Mesenchymal stem cell (in vitro differentiated cells and primary cell): Measurements from ENCODE around the gene ZNF329.
A peak's percentile ranks its signal among the peaks of the same experiment; 100 is the strongest.
"Not testable (repeated sequence)": the region's sequence is repeated elsewhere in the genome, so short reads cannot be mapped to it uniquely, and the experiment has no call there.

Experiments used
- DNase-seq: peaks from one replicate; pipeline ENCODE4 v3.0.0-alpha.2; 2013
- H2AFZ ChIP-seq: one replicate; pipeline ENCODE4 v1.6.1; 2013; ENCODE audit warnings: low read depth, mild to moderate bottlenecking, control low read depth, inconsistent platforms, low read length, moderate library complexity
- H2AK5ac ChIP-seq: 2 replicates; pipeline ENCODE4 v1.6.1; 2013; ENCODE audit warnings: low read length, moderate library complexity, mild to moderate bottlenecking, inconsistent platforms; ENCODE audit not compliant: severe bottlenecking
- H2BK120ac ChIP-seq: one replicate; pipeline ENCODE4 v1.6.1; 2013; ENCODE audit warnings: low read depth, mild to moderate bottlenecking, inconsistent platforms, low read length, moderate library complexity
- H2BK12ac ChIP-seq, 2 experiments: one replicate each; pipeline ENCODE4 v1.6.1; 2013; ENCODE audit warnings: inconsistent platforms in 2 of 2, low read length in 2 of 2, mild to moderate bottlenecking in 2 of 2, moderate library complexity in 2 of 2, control low read depth in 1 of 2
- H2BK15ac ChIP-seq: one replicate; pipeline ENCODE4 v1.6.1; 2013; ENCODE audit warnings: mild to moderate bottlenecking, low read depth, inconsistent platforms; ENCODE audit not compliant: poor library complexity, severe bottlenecking
- H2BK5ac ChIP-seq: 2 replicates; pipeline ENCODE4 v1.6.1; 2013; ENCODE audit warnings: low read depth, mild to moderate bottlenecking, low read length, control low read depth, inconsistent platforms; ENCODE audit not compliant: poor library complexity, severe bottlenecking
- H3K14ac ChIP-seq, 2 experiments: one replicate each; pipeline ENCODE4 v1.6.1; 2013; ENCODE audit warnings: inconsistent platforms in 2 of 2, low read length in 2 of 2, control low read depth in 1 of 2, mild to moderate bottlenecking in 1 of 2, moderate library complexity in 1 of 2
- H3K18ac ChIP-seq, 2 experiments: one replicate each; pipeline ENCODE4 v1.6.1; 2013; ENCODE audit warnings: inconsistent platforms in 2 of 2, low read length in 2 of 2, control low read depth in 1 of 2, low read depth in 1 of 2, mild to moderate bottlenecking in 1 of 2
- H3K23ac ChIP-seq, 2 experiments: one replicate each; pipeline ENCODE4 v1.6.1; 2013; ENCODE audit warnings: inconsistent platforms in 2 of 2, low read length in 2 of 2, mild to moderate bottlenecking in 2 of 2, moderate library complexity in 2 of 2, control low read depth in 1 of 2
- H3K27ac ChIP-seq: 2 replicates; pipeline ENCODE4 v1.5.1; 2013; ENCODE audit warnings: mild to moderate bottlenecking, moderate library complexity, low read length, control low read depth, inconsistent platforms; ENCODE audit not compliant: poor library complexity, severe bottlenecking
- H3K27me3 ChIP-seq, 2 experiments: 2 replicates each; pipeline versions ENCODE4 v1.6.1 to v1.7.0; 2013; ENCODE audit warnings: low read length in 2 of 2, mild to moderate bottlenecking in 2 of 2, moderate library complexity in 2 of 2, control low read depth in 1 of 2, inconsistent platforms in 1 of 2; ENCODE audit not compliant: control insufficient read depth in 1 of 2, insufficient read depth in 1 of 2
- H3K36me3 ChIP-seq, 2 experiments: 2 replicates each; pipeline versions ENCODE4 v1.6.1 to v1.7.0; 2013; ENCODE audit warnings: low read length in 2 of 2, control low read depth in 1 of 2, inconsistent platforms in 1 of 2, low read depth in 1 of 2, mild to moderate bottlenecking in 1 of 2; ENCODE audit not compliant: insufficient read depth in 2 of 2, control insufficient read depth in 1 of 2
- H3K4ac ChIP-seq, 2 experiments: one replicate each; pipeline ENCODE4 v1.6.1; 2013; ENCODE audit warnings: inconsistent platforms in 2 of 2, low read length in 2 of 2, mild to moderate bottlenecking in 2 of 2, moderate library complexity in 2 of 2, control low read depth in 1 of 2, low read depth in 1 of 2
- H3K4me1 ChIP-seq: 2 replicates; pipeline ENCODE4 v1.6.1; 2013; ENCODE audit warnings: low read depth, low read length, control low read depth; ENCODE audit not compliant: control insufficient read depth, insufficient read depth
- H3K4me2 ChIP-seq: 2 replicates; pipeline ENCODE4 v1.6.1; 2013; ENCODE audit warnings: low read length, mild to moderate bottlenecking, inconsistent platforms; ENCODE audit not compliant: poor library complexity, severe bottlenecking
- H3K4me3 ChIP-seq, 2 experiments: 2 replicates each; pipeline versions ENCODE4 v1.5.1 to v1.7.0; 2013; ENCODE audit warnings: low read length in 2 of 2, mild to moderate bottlenecking in 2 of 2, control low read depth in 1 of 2, low read depth in 1 of 2; ENCODE audit not compliant: insufficient read depth in 1 of 2
- H3K79me1 ChIP-seq: replicated peaks from 2 replicates; pipeline ENCODE4 v1.6.1; 2013; ENCODE audit warnings: mild to moderate bottlenecking, control low read depth, low read length, inconsistent platforms; ENCODE audit not compliant: poor library complexity, severe bottlenecking
- H3K9ac ChIP-seq: 2 replicates; pipeline ENCODE4 v1.7.0; 2013; ENCODE audit warnings: mild to moderate bottlenecking, low read length, moderate library complexity
- H3K9me3 ChIP-seq: 2 replicates; pipeline ENCODE4 v1.7.0; 2013; ENCODE audit warnings: mild to moderate bottlenecking, low read length; ENCODE audit not compliant: control insufficient read depth
- H4K8ac ChIP-seq: one replicate; pipeline ENCODE4 v1.6.1; 2013; ENCODE audit warnings: inconsistent platforms, mild to moderate bottlenecking, low read length, moderate library complexity
- H4K91ac ChIP-seq: one replicate; pipeline ENCODE4 v1.6.1; 2013; ENCODE audit warnings: mild to moderate bottlenecking, low read length, inconsistent platforms
- WGBS: methylation state at CpG from one replicate; pipeline ENCODE4 v1.1.7; 2013; ENCODE audit warnings: mixed read lengths; 5-methylcytosine and 5-hydroxymethylcytosine counted together

The ZNF329 gene

DNA sequence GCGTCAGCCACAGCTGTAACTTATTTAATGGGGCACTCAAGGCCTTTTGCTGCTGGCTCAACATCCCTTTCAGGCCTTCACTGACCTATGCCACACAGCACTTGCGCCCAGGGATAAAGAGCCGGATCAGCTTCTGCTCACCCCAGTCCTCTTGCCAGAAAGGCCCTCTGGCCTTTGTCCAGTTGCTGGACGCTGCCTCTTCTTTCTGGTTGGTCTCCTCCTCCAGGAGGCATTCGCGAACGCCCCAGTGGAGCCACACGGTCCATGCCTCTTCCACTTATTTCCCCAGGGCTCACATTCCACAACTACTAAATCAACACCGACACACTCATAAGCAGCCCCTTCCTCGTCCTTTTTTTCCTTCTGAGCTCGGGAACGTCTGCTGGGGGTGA lies 3.7 kb upstream of the ZNF329 start:
- H3K4ac ChIP-seq = peak overlapping the region; percentile 86 to 92
- H3K4me1 ChIP-seq = peaks cover 8% of the 10 kb centered on the region
- no peak overlapping the region for H2BK12ac ChIP-seq
- H4K91ac ChIP-seq = peak overlapping the region; percentile 88
- H2AK5ac ChIP-seq = no peak overlapping the region
- peak overlapping the region; percentile 53 for H3K27ac ChIP-seq
- peak overlapping the region in 1 of 2 experiments; percentile 81 for H3K14ac ChIP-seq
- peaks cover 9% of the 10 kb centered on the region for H3K9me3 ChIP-seq
- H3K4me3 ChIP-seq = peak overlapping the region; percentile 82 to 94
- peak overlapping the region; percentile 89 for H2BK120ac ChIP-seq
- H3K9ac ChIP-seq = peak overlapping the region; percentile 97
- 17% methylated on average over 12 of the region's 12 CpGs for WGBS
- no peaks in the 10 kb centered on the region for H3K27me3 ChIP-seq
- peak overlapping the region; percentile 97 for H4K8ac ChIP-seq
- peaks cover 14% of the 10 kb centered on the region for H3K79me1 ChIP-seq
- H2BK5ac ChIP-seq = peak overlapping the region; percentile 76
- DNase-seq = peak; percentile 50
- no peak overlapping the region for H3K23ac ChIP-seq
- peak overlapping the region; percentile 22 to 98 for H3K18ac ChIP-seq
- peak overlapping the region; percentile 78 for H2BK15ac ChIP-seq
- H3K36me3 ChIP-seq = no peaks in the 10 kb centered on the region
- peak overlapping the region; percentile 82 for H3K4me2 ChIP-seq
- no peak overlapping the region for H2AFZ ChIP-seq

DNA sequence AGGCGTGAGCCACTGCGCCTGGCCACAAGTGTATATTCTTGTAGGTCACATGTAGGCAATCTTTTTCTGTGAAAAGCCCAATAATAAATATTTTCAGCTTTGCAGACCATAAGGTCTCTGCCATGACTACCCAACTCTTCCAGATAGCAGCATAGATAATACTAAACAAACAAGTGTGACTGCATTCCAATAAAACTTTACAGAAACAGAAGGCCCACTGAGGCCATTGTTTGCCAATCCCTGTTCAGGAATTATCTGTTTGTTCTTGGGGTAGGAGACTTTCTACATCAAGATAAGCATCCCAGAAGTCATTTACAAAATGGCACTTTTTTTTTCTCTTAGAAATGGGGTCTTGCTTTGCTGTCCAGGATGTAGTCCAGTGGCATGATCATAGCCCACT lies 2.8 kb upstream of the ZNF329 start:
- Histone ChIP-seq H3K36me3 (peaks cover 0 to 3% of the 10 kb centered on the region in 2 experiments), H2BK120ac (no peak overlapping the region), H3K23ac (no peak overlapping the region), H3K4me2 (no peak overlapping the region), H3K9me3 (peaks cover 11% of the 10 kb centered on the region), H2AK5ac (no peak overlapping the region), H3K79me1 (peaks cover 16% of the 10 kb centered on the region), H3K4me1 (peaks cover 8% of the 10 kb centered on the region), H3K18ac (no peak overlapping the region), H4K91ac (no peak overlapping the region), H2AFZ (no peak overlapping the region), H3K27ac (no peak overlapping the region), H3K4me3 (peak overlapping the region in 1 of 2 experiments; percentile 94), H2BK5ac (no peak overlapping the region), H4K8ac (no peak overlapping the region), H3K14ac (no peak overlapping the region), H3K27me3 (no peaks in the 10 kb centered on the region), H3K4ac (no peak overlapping the region), H3K9ac (peak overlapping the region; percentile 97), H2BK12ac (no peak overlapping the region), H2BK15ac (no peak overlapping the region)
- DNase-seq = no peak
- WGBS = 100% methylated on average over 2 of the region's 2 CpGs

DNA sequence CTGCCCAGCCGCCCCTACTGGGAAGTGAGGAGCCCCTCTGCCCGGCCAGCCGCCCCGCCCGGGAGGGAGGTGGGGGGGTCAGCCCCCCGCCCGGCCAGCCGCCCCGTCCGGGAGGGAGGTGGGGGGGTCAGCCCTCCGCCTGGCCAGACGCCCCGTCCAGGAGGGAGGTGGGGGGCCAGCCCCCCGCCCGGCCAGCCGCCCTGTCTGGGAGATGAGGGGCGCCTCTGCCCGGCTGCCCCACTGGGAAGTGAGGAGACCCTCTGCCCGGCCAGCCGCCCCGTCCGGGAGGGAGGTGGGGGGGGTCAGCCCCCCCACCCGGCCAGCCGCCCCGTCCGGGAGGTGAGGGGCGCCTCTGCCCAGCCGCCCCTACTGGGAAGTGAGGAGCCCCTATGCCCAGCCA lies 3.1 kb downstream of the ZNF329 start:
- not testable (repeated sequence) for H3K4me3 ChIP-seq, H3K4ac ChIP-seq, H2BK5ac ChIP-seq, H2BK120ac ChIP-seq, H3K18ac ChIP-seq, H4K8ac ChIP-seq, H3K4me1 ChIP-seq, H2AFZ ChIP-seq, DNase-seq, H2AK5ac ChIP-seq, H2BK12ac ChIP-seq, H3K27me3 ChIP-seq, H3K27ac ChIP-seq, H3K4me2 ChIP-seq, H3K23ac ChIP-seq, H4K91ac ChIP-seq, H3K9ac ChIP-seq, H2BK15ac ChIP-seq, H3K14ac ChIP-seq
- peaks cover 10 to 15% of the 10 kb centered on the region in 2 experiments for H3K36me3 ChIP-seq
- H3K79me1 ChIP-seq = peaks cover 19% of the 10 kb centered on the region
- peaks cover 36% of the 10 kb centered on the region for H3K9me3 ChIP-seq
- WGBS = 91% methylated on average over 15 of the region's 28 CpGs

DNA sequence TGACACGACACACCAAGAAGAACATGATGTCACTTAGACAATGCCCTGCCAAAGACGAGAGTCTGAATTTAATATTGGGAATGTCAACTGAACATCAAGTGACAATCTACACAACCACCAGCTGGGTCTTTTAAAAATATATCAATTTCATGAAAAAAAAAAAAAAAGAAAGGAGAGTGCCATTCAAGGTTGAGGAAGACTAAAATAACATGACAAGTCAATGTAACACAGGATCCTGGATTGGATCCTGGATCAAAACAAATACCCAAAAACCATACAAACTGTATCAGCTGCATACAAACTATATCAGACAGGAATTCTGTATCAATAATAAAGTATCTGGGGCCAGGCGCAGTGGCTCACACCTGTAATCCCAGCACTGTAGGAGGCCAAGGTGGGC lies 4.7 kb downstream of the ZNF329 start:
- Histone ChIP-seq H3K9me3 (peaks cover 50% of the 10 kb centered on the region), H3K27me3 (no peaks in the 10 kb centered on the region), H2AFZ (no peak overlapping the region), H3K9ac (no peak overlapping the region), H3K79me1 (peaks cover 24% of the 10 kb centered on the region), H3K18ac (no peak overlapping the region), H2BK120ac (no peak overlapping the region), H2AK5ac (no peak overlapping the region), H3K14ac (no peak overlapping the region), H2BK12ac (no peak overlapping the region), H3K27ac (no peak overlapping the region), H2BK5ac (no peak overlapping the region), H3K36me3 (peaks cover 23 to 30% of the 10 kb centered on the region in 2 experiments), H3K4ac (no peak overlapping the region), H3K23ac (no peak overlapping the region), H4K8ac (no peak overlapping the region), H2BK15ac (no peak overlapping the region), H3K4me2 (no peak overlapping the region), H3K4me1 (no peaks in the 10 kb centered on the region), H3K4me3 (peak overlapping the region in 1 of 2 experiments; percentile 40), H4K91ac (no peak overlapping the region)
- 100% methylated on average over 1 of the region's 3 CpGs for WGBS
- DNase-seq = no peak
